HG03159 (cell line): ENCODE results near the gene PRR23C.
"Not testable (repeated sequence)": the region's sequence is repeated elsewhere in the genome, so short reads cannot be mapped to it uniquely, and the experiment has no call there.

Experiments used
- ATAC-seq: cut with Tn5 transposase; IDR thresholded peaks from one replicate; pipeline ENCODE4 v1.9.1; 2021; ENCODE audit warnings: mild to moderate bottlenecking, moderate library complexity; ENCODE audit not compliant: unreplicated experiment

PRR23C gene

DNA sequence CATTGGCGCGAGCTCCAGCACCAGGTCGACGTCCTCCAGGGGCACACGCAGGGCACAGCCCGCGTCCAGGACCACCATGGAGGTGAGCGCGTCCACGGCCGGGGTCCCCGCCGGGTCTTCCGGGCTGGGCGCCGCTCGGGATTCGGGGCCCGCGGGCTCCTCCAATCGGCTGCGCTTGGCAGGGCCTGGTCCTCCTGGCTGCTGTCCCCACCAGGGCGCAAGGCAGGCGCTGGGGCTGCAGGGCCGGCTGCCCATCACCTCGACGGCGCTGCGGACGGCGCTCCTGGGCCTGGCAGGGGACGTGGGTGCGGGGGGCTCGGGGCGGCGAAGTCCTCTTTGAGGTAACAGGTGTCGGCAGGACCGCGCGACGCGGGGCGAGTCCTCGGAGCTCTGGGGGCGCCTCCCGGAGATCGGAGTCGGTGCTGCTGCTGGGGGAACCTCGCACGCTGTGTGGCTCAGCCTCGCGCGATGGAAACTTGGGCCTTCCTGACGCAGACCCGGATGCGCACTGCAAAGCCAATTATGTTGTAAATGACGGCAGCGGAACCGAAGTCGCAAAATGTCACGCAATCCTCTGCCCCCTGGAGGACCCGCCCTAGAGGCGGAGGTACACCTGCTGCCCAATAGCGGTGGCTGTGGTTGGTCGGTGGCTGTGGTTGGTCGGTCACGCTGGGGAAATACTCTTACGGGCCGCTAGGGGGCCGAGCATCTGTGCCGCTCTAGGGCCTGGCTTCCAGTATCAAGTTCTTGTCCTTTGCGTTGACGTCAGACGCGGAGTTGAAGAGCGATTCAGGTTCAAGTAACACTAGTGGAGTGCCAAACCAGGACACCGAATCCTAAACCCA is at the start of gene PRR23C:
Gene PRR23C (minus strand): TSS at position 527 of the 845 bp plus-strand sequence. CDS start 272 bp downstream, at position 255.
- no peak for ATAC-seq

GRCh38 chr3:139093840-139094239 is 49.1 kb upstream of the PRR23C start:
- ATAC-seq = no peak

- no peak for ATAC-seq
These were observed 44.0 kb upstream of the PRR23C start for GRCh38 chr3:139088462-139089324.

GRCh38 chr3:139087621-139088020 is 42.9 kb upstream of the PRR23C start:
- ATAC-seq = no peak

- no peak for ATAC-seq
These were observed 39.5 kb upstream of the PRR23C start for GRCh38 chr3:139084176-139084575.

DNA sequence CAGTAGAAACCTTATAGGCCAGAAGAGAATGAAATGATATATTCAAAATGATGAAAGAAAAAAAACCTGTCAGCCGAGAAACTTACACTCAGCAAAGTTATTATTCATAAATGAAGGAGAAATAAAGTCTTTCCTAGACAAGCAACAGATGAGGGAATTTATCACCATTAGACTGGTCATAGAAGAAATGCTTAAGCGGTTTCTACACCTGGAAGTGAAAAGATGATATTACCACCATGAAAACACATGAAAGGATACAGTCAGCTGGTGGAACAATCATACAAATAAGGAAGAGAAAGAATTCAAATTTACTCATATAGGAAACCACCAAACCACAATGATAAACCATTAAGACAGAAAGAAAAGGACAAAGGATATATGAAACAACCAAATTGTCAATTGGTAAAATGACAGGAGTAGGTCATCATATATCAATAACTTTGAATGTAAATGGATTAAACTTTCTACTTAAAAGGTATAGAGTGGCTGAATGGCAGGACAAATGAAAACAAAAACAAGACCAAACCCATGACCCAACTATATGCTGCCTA is 29.9 kb upstream of the PRR23C start:
- ATAC-seq = no peak

GRCh38 chr3:139062918-139063317 is 18.2 kb upstream of the PRR23C start:
- ATAC-seq = no peak

DNA sequence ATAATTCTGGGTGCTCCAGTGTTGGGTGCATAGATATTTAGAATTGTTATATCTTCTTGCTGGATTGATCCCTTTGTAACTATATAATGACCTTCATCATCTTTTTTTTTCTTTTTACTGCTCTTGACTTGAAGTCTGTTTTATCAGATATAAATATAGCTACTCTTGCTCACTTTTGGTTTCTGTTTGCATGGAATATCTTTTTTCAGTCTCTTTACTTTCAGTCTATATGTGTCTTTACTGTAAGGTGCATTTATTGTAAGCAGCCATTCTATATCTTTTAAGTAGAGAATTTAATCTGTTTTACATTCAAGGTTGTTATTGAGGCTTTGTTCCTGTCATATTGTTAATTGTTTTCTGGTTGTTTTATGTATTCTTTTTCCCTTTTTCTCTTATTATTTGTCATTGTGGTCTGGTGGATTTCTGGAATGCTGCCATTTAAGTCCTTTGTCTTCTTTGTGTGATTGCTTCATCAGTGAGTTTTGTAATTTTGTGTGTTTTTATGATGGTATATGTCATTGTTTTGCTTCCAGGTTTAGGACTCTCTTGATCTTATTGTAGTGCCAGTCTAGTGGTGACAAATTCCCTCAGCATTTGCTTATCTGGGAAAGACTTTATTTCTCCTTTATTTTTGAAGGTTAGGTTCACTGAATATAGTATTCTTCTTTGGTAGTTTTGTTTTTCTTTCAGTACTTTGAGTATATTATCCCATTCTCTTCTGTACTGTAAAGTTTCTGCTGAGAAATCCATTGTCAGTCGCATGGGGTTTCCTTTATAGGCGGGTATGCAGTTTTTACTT is 8.3 kb upstream of the PRR23C start:
- ATAC-seq = no peak

DNA sequence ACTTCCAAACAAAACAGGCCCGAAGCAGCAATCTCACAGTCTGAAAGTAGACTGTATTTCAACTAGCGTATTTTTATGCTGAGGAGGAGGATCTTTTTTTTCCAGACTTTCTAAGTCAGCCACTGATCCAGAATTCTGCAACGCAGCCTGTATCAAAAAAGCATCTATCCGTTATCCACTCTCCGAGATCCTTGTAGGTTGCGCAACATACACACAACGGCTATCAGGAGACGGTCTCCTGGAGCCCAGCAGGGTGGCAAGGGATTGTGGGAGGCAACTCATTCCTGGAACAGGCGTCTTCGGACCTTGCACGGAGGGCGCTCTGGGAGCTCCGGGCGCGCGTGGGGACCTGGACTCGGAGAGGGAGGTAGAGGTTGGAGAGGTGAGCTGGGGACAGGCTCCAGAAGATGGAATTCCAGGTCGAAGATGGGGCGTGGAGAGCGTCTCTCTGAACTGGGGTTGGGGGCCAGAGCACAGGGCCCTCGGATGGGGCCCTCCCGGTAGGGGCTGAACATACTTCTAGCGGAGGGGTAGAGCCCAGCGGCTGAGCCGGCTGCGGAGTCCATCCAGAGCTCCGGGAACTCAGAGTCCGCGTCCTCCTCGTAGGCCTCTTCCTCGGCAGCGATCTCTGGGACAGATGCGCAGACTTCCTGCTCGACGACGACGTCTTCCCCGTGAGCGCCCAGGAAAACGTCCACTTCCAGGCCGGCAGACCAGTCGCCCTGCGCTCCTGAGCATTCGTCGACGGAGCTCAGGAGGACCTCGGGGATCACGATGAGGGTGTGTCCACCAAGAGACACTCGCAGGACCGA is 932 bp downstream of the PRR23C start:
- no peak for ATAC-seq

DNA sequence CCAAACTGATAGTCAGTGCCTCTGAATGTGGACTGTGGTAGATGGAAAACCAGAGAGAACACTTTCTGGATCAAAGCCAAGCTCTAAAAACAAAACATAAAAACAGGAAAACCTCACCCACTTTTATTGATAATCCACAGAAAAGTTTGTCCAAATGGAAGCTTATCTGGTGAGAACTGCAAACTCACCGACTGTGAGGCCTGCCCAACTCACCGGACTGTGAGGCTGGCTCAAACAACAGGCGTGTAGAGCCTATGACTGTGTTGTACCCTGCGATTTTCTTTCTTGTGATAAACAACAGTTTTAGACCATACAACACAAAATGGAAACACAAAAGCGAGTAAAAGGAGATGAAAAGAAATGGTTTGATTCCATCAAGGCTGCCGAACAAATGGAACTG is 7.2 kb downstream of the PRR23C start:
- no peak for ATAC-seq

DNA sequence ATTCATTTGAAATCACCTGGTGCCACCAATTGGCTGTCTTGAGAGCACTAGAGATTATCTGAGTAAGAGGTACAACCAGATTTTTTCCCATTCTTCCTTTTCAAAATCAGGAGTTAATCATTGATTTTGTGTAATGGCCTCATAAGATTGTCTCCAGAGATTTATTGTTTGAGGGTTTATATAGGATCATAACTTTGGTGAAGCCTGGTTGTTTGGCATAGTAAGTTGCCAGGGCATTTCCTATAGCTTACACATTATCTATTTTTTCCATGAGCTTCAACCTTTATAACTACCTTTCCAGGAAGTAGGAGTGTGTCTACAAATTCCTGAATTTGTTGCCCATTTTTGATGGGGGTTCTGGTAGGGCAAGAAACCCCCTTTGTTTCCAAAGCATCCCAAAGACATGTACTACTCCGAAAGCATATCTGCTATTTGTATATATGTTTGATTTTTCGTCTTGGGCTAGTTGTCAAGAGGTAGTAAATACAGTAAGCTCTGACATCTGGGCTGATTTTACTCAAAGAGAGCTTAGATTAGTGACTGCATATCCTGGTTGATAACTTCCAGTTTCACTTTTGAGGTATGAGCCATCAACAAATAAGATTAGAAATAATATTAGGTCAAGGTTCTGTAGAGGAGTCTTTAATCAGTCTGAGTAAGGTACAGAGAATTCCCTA is 12.2 kb downstream of the PRR23C start:
- no peak for ATAC-seq

DNA sequence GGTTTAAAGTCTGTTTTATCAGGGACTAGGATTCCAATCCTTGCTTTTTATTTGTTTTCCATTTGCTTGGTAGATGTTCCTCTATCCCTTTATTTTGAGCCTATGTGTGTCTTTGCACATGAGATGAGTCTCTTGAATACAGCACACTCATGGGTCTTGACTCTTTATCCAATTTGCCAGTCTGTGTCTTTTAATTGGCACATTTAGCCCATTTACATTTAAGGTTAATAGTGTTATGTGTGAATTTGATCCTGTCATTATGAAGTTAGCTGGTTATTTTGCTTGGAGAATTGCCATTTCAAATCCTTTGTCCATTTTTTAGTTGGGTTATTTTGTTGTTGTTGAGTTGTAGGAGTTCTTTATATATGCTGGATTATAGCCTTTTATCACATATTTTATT is 14.1 kb downstream of the PRR23C start:
- not testable (repeated sequence) for ATAC-seq

GRCh38 chr3:139024968-139025367 is 19.7 kb downstream of the PRR23C start:
- ATAC-seq = no peak

GRCh38 chr3:139020868-139021234 is 23.8 kb downstream of the PRR23C start, which contains the start of gene PRR23B:
Gene PRR23B (minus strand): TSS chr3:139020926. CDS start chr3:139020661, 265 bp downstream.
- no peak for ATAC-seq

- ATAC-seq = no peak
These were observed 24.4 kb downstream of the PRR23C start for GRCh38 chr3:139020036-139020867.

- no peak for ATAC-seq
These were observed 28.2 kb downstream of the PRR23C start for GRCh38 chr3:139016430-139017048.

- no peak for ATAC-seq
These were observed 38.5 kb downstream of the PRR23C start, which contains the start of gene PRR23A for GRCh38 chr3:139006051-139006716. Gene PRR23A (minus strand): TSS chr3:139006268. CDS start chr3:139006268, 0 bp downstream.
